ENCODE data around the gene CBLB. TPM values are rescaled to one million over a fixed set of nuclear protein-coding genes. Genes with fewer than 3 reads are reported as not detected.

The CBLB gene
- total RNA-seq, 1 experiment from 2014 or later, result 3.8 TPM

- DNase-seq (ENCODE audit: low spot score), result no peak
Measured at GRCh38 chr3:105691633-105692032, 177.2 kb downstream of the CBLB start.

GRCh38 chr3:105691053-105691452 is 177.8 kb downstream of the CBLB start:
- DNase-seq (ENCODE audit: low spot score), result no peak

GRCh38 chr3:105688821-105689220 is 180.0 kb downstream of the CBLB start:
- DNase-seq (ENCODE audit: low spot score), result no peak

- peak; percentile 23 for DNase-seq (ENCODE audit: low spot score)
Measured at GRCh38 chr3:105686278-105686897, 182.4 kb downstream of the CBLB start.

- DNase-seq (ENCODE audit: low spot score), result no peak
Measured at GRCh38 chr3:105679951-105680350, 188.9 kb downstream of the CBLB start.

GRCh38 chr3:105678017-105678416 is 190.8 kb downstream of the CBLB start:
- no peak for DNase-seq (ENCODE audit: low spot score)

GRCh38 chr3:105676621-105677300 is 192.1 kb downstream of the CBLB start:
- no peak for DNase-seq (ENCODE audit: low spot score)

- DNase-seq (ENCODE audit: low spot score), result no peak
Measured at GRCh38 chr3:105674437-105675065, 194.3 kb downstream of the CBLB start.

- no peak for DNase-seq (ENCODE audit: low spot score)
Measured at GRCh38 chr3:105672996-105673395, 195.8 kb downstream of the CBLB start.

GRCh38 chr3:105662306-105662705 is 206.5 kb downstream of the CBLB start:
- DNase-seq (ENCODE audit: low spot score), result no peak

- no peak for DNase-seq (ENCODE audit: low spot score)
Measured at GRCh38 chr3:105661461-105661860, 207.4 kb downstream of the CBLB start.

- DNase-seq (ENCODE audit: low spot score), result no peak
Measured at GRCh38 chr3:105656651-105657504, 211.9 kb downstream of the CBLB start.

- no peak for DNase-seq (ENCODE audit: low spot score)
Measured at GRCh38 chr3:105653868-105654267, 214.9 kb downstream of the CBLB start.

- no peak for DNase-seq (ENCODE audit: low spot score)
Measured at GRCh38 chr3:105653166-105653565, 215.6 kb downstream of the CBLB start.

GRCh38 chr3:105649480-105649879 is 219.3 kb downstream of the CBLB start:
- no peak for DNase-seq (ENCODE audit: low spot score)

- DNase-seq (ENCODE audit: low spot score), result peak; percentile 32
Measured at GRCh38 chr3:105647047-105647446, 221.8 kb downstream of the CBLB start.

- no peak for DNase-seq (ENCODE audit: low spot score)
Measured at GRCh38 chr3:105639131-105639530, 229.7 kb downstream of the CBLB start.

- no peak for DNase-seq (ENCODE audit: low spot score)
Measured at GRCh38 chr3:105634708-105635107, 234.1 kb downstream of the CBLB start.

- no peak for DNase-seq (ENCODE audit: low spot score)
Measured at GRCh38 chr3:105629718-105630117, 239.1 kb downstream of the CBLB start.

GRCh38 chr3:105626739-105627138 is 242.1 kb downstream of the CBLB start:
- DNase-seq (ENCODE audit: low spot score), result no peak

- no peak for DNase-seq (ENCODE audit: low spot score)
Measured at GRCh38 chr3:105622169-105622568, 246.6 kb downstream of the CBLB start.

GRCh38 chr3:105620236-105620635 is 248.6 kb downstream of the CBLB start:
- no peak for DNase-seq (ENCODE audit: low spot score)

All from HT-29 (cell line).